Upper lobe of left lung (tissue), 4 donors: ENCODE results near the gene ZNF619.

ENCODE experiments used
- POLR2A ChIP-seq, 4 donors: fragments of 450-650 bp; IDR thresholded peaks; one replicate each; pipeline ENCODE4 v1.5.1; 2016 to 2017; ENCODE audit warnings: antibody characterized with exemption in 4 of 4, mild to moderate bottlenecking in 2 of 4
- TF ChIP-seq, protein P1 (sequence below), 6 experiments: fragments of 450-650 bp in 4 of 6; fragments of 200-600 bp in 2 of 6; sonication (generic) in 2 of 6; IDR thresholded peaks; one replicate each; pipeline ENCODE4 v1.5.1; 2016 to 2019; ENCODE audit warnings: antibody characterized with exemption in 6 of 6

DNA sequence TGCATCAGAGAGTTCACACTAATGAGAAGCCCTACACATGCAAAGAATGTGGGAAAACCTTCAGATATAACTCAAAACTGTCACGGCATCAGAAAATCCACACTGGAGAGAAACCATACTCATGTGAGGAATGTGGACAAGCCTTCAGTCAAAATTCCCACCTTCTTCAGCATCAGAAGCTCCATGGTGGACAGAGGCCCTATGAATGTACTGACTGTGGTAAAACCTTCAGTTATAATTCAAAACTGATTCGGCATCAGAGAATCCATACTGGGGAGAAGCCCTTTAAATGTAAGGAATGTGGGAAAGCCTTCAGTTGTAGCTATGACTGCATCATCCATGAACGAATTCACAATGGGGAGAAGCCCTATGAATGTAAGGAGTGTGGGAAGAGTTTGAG, 10.2 kb downstream of the ZNF619 start:
- TF ChIP-seq POLR2A (IDR thresholded peaks at IDR 0.05): no peak
- TF ChIP-seq, protein P1, sequence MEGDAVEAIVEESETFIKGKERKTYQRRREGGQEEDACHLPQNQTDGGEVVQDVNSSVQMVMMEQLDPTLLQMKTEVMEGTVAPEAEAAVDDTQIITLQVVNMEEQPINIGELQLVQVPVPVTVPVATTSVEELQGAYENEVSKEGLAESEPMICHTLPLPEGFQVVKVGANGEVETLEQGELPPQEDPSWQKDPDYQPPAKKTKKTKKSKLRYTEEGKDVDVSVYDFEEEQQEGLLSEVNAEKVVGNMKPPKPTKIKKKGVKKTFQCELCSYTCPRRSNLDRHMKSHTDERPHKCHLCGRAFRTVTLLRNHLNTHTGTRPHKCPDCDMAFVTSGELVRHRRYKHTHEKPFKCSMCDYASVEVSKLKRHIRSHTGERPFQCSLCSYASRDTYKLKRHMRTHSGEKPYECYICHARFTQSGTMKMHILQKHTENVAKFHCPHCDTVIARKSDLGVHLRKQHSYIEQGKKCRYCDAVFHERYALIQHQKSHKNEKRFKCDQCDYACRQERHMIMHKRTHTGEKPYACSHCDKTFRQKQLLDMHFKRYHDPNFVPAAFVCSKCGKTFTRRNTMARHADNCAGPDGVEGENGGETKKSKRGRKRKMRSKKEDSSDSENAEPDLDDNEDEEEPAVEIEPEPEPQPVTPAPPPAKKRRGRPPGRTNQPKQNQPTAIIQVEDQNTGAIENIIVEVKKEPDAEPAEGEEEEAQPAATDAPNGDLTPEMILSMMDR (IDR thresholded peaks at IDR 0.05): no peak
